A673 (cell line): ENCODE results near the gene SEMA6C. TPM values are rescaled to one million over a fixed set of nuclear protein-coding genes. Genes with fewer than 3 reads are reported as not detected.
A peak's percentile ranks its signal among the peaks of the same experiment; 100 is the strongest.

ENCODE experiments used
- BruUV-seq: library from RNA; stranded (reverse); fragments of 400-500 nt; replicated peaks from 2 replicates; lab custom pipeline; 2021; lab: Mats Ljungman, UMichigan
- CTCF ChIA-PET: fragments of 300-600 bp; sonication (Branson Sonifier 250); formaldehyde crosslinking; loops from one replicate; lab custom pipeline; 2022; ENCODE audit warnings: antibody characterized with exemption; lab: Charles Lee
- POLR2A ChIA-PET: fragments of 300-600 bp; sonication (Branson Sonifier 250); formaldehyde crosslinking; loops from one replicate; lab custom pipeline; 2022; ENCODE audit warnings: antibody characterized with exemption; ENCODE audit not compliant: low non-redundant PET; lab: Charles Lee
- DNase-seq: peaks from one replicate; pipeline ENCODE4 v3.0.0-alpha.2; 2015; ENCODE audit warnings: low spot score
- H3K27ac ChIP-seq: fragments of 200-600 bp; sonication (generic); 2 replicates; pipeline ENCODE4 v1.5.1; 2016; ENCODE audit warnings: mixed run types, low read depth, mild to moderate bottlenecking, mixed read lengths, antibody characterized with exemption, low read length; ENCODE audit not compliant: poor library complexity, severe bottlenecking
- H3K27me3 ChIP-seq: fragments of 200-600 bp; sonication (generic); replicated peaks from 2 replicates; pipeline ENCODE4 v1.6.1; 2017; ENCODE audit warnings: mixed run types, low read depth, mild to moderate bottlenecking, mixed read lengths, antibody characterized with exemption, low read length; ENCODE audit not compliant: insufficient read depth, poor library complexity
- H3K36me3 ChIP-seq: fragments of 200-600 bp; sonication (generic); 2 replicates; pipeline ENCODE4 v1.6.1; 2016; ENCODE audit warnings: mixed run types, mild to moderate bottlenecking, mixed read lengths, antibody characterized with exemption, low read length; ENCODE audit not compliant: insufficient read depth, poor library complexity, severe bottlenecking
- H3K4me1 ChIP-seq: fragments of 200-600 bp; sonication (generic); 2 replicates; pipeline ENCODE4 v1.6.1; 2017; ENCODE audit warnings: mixed run types, mild to moderate bottlenecking, mixed read lengths, antibody characterized with exemption, low read length; ENCODE audit not compliant: insufficient read depth, poor library complexity, severe bottlenecking
- H3K4me3 ChIP-seq: fragments of 200-600 bp; sonication (generic); 2 replicates; pipeline ENCODE4 v1.5.1; 2016; ENCODE audit warnings: low read depth, mixed run types, mild to moderate bottlenecking, mixed read lengths, low read length; ENCODE audit not compliant: poor library complexity, severe bottlenecking
- H3K9me3 ChIP-seq: fragments of 200-600 bp; sonication (generic); 2 replicates; pipeline ENCODE4 v1.6.1; 2016; ENCODE audit warnings: mixed run types, low read depth, mild to moderate bottlenecking, mixed read lengths, antibody characterized with exemption, low read length; ENCODE audit not compliant: poor library complexity, severe bottlenecking
- EZH2 ChIP-seq: fragments of 200-600 bp; sonication (generic); IDR thresholded peaks from 2 replicates; pipeline ENCODE4 v1.6.1; 2017; ENCODE audit warnings: borderline replicate concordance, low read depth, mild to moderate bottlenecking, mixed read lengths, antibody characterized with exemption, low read length; ENCODE audit not compliant: poor library complexity, severe bottlenecking
- intact Hi-C: fragments of 100-400 bp; cut with micrococcal nuclease; formaldehyde crosslinking; loops from one replicate; pipeline ENCODE4 v1.10.0; 2022; ENCODE audit not compliant: unreplicated experiment
- total RNA-seq: library from RNA; stranded (reverse); gene quantifications from 2 replicates; pipeline ENCODE4 v1.2.3, GENCODE V29; 2021
- TF ChIP-seq, protein P1 (sequence below): fragments of 300-800, 200-600 bp; sonication (generic); conservative IDR thresholded peaks from 2 replicates; pipeline ENCODE4 v1.5.1; 2017; ENCODE audit warnings: low read depth, mild to moderate bottlenecking, antibody characterized with exemption, low read length, moderate library complexity, mixed read lengths

The SEMA6C gene
- total RNA-seq, 1 experiment from 2014 or later, result 4.7 TPM

- H3K9me3 ChIP-seq, result no peaks in the 10 kb centered on the region
- H3K36me3 ChIP-seq, result peaks cover 23% of the 10 kb centered on the region
- peak overlapping the region; percentile 81 for H3K27ac ChIP-seq
- BruUV-seq, result no TSS peak
- H3K4me1 ChIP-seq, result peaks cover 13% of the 10 kb centered on the region
- no peaks in the 10 kb centered on the region for H3K27me3 ChIP-seq
- H3K4me3 ChIP-seq, result peak overlapping the region; percentile 73
- CTCF ChIA-PET, result interaction anchor here (1.6 kb wide), 1 partner anchor 65 kb away, joined by 9 read pairs; no protein-coding TSS in a partner anchor
- TF ChIP-seq, protein P1, sequence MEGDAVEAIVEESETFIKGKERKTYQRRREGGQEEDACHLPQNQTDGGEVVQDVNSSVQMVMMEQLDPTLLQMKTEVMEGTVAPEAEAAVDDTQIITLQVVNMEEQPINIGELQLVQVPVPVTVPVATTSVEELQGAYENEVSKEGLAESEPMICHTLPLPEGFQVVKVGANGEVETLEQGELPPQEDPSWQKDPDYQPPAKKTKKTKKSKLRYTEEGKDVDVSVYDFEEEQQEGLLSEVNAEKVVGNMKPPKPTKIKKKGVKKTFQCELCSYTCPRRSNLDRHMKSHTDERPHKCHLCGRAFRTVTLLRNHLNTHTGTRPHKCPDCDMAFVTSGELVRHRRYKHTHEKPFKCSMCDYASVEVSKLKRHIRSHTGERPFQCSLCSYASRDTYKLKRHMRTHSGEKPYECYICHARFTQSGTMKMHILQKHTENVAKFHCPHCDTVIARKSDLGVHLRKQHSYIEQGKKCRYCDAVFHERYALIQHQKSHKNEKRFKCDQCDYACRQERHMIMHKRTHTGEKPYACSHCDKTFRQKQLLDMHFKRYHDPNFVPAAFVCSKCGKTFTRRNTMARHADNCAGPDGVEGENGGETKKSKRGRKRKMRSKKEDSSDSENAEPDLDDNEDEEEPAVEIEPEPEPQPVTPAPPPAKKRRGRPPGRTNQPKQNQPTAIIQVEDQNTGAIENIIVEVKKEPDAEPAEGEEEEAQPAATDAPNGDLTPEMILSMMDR, result no peak
- no peak for TF ChIP-seq EZH2
- DNase-seq, result peak; percentile 88
- POLR2A ChIA-PET, result interaction anchor here (0.6 kb wide), 1 partner anchor 11 kb away, joined by 3 read pairs; no protein-coding TSS in a partner anchor
- intact Hi-C loops, result no loop called here
Measured at GRCh38 chr1:151165281-151165737, 18.9 kb upstream of the SEMA6C start.

DNA sequence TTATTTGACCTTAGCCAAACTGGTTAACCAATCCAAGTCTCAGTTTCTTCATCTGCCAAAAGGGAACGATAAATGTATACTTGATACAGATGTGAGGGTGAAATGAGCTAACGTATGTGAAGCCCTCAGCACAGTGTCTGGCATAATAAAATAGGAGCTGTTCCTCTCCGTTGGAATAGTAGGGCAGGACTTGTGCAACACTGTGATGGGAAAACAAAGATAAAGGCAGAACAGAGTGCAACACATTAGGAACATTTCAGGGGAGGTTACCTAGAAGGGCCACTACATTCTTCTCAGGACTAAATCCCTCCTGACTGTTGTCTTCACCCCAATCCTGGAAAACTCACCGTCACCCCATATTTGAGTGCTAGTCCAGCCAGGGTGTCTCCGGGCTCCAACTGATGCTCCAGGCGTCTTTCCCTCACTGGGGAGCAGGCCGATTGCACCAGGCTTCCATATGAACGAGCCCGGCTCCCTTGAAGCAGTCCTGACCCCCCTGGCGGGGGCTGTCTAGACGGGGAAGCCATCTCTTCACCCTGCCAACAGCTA is 18.4 kb upstream of the SEMA6C start:
- CTCF ChIA-PET, result interaction anchor here (1.6 kb wide), 1 partner anchor 65 kb away, joined by 9 read pairs; no protein-coding TSS in a partner anchor

DNA sequence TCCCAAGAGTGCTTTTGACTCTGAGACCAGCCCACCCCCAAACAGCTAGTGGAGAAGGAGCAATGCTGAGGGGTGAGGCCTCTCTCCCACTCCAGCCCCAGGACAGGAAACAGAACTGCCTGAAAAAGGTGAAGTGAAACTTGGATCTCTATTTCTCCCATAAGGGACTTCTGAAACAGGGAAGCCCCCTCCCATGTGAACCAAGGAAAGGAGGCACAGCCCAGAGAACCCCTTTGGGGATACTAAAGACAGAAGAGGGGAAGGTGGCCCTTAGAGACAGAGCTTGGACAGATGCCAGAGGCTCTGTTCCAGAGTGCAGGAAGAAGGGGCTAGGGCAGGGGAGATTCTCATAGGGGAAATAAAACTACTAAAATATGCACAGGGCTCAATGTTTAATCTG is 12.9 kb upstream of the SEMA6C start:
- intact Hi-C loops, result loop anchor here (10.0 kb wide), 1 partner anchor 135 kb away; no protein-coding TSS in a partner anchor
- DNase-seq, result no peak
- Histone ChIP-seq H3K4me3 (no peak overlapping the region), H3K27me3 (no peaks in the 10 kb centered on the region), H3K27ac (no peak overlapping the region), H3K36me3 (peaks cover 3% of the 10 kb centered on the region), H3K9me3 (no peaks in the 10 kb centered on the region), H3K4me1 (peaks cover 4% of the 10 kb centered on the region)
- CTCF ChIA-PET, result interaction anchor here (0.6 kb wide), 1 partner anchor 61 kb away, joined by 3 read pairs; no protein-coding TSS in a partner anchor
- POLR2A ChIA-PET, result no interaction called here
- no peak for TF ChIP-seq EZH2
- TF ChIP-seq, protein P1, result no peak
- no TSS peak for BruUV-seq

More for the DNA sequence above, 18.4 kb upstream of the SEMA6C start:
- Histone ChIP-seq H3K36me3 (peaks cover 23% of the 10 kb centered on the region), H3K4me3 (peak overlapping the region; percentile 73), H3K27me3 (no peaks in the 10 kb centered on the region), H3K9me3 (no peaks in the 10 kb centered on the region), H3K27ac (peak overlapping the region; percentile 81), H3K4me1 (peaks cover 13% of the 10 kb centered on the region)
- no peak for TF ChIP-seq EZH2
- TF ChIP-seq, protein P1, result no peak
- BruUV-seq, result TSS peak; percentile 56
- intact Hi-C loops, result no loop called here
- no peak for DNase-seq
- POLR2A ChIA-PET, result interaction anchor here (0.6 kb wide), 1 partner anchor 10 kb away, joined by 3 read pairs; no protein-coding TSS in a partner anchor
